Neural progenitor cell (in vitro differentiated cells): ENCODE results near the gene SIPA1. TPM values are rescaled to one million over a fixed set of nuclear protein-coding genes. Genes with fewer than 3 reads are reported as not detected.
A peak's percentile ranks its signal among the peaks of the same experiment; 100 is the strongest.

Source experiments
- DNase-seq: peaks from one replicate; pipeline ENCODE4 v3.0.0-alpha.2; 2016; ENCODE audit warnings: low spot score
- H2AFZ ChIP-seq: fragments of 200-600 bp; sonication (generic); replicated peaks from 2 replicates; pipeline ENCODE4 v1.6.1; 2016; ENCODE audit warnings: antibody characterized with exemption
- H3F3A ChIP-seq: fragments of 200-600 bp; sonication (generic); 2 replicates; pipeline ENCODE4 v1.6.1; 2016; ENCODE audit warnings: antibody characterized with exemption, low read depth
- H3K27ac ChIP-seq: fragments of 200-600 bp; sonication (generic); 2 replicates; pipeline ENCODE4 v1.5.1; 2016; ENCODE audit warnings: mild to moderate bottlenecking
- H3K27me3 ChIP-seq: fragments of 200-600 bp; sonication (generic); 2 replicates; pipeline ENCODE4 v1.6.1; 2016; ENCODE audit warnings: mild to moderate bottlenecking, moderate library complexity
- H3K36me3 ChIP-seq: fragments of 200-600 bp; sonication (generic); 2 replicates; pipeline ENCODE4 v1.5.1; 2016
- H3K4me1 ChIP-seq: fragments of 200-600 bp; sonication (generic); 2 replicates; pipeline ENCODE4 v1.6.1; 2016; ENCODE audit warnings: mixed run types
- H3K4me2 ChIP-seq: fragments of 200-600 bp; sonication (generic); 2 replicates; pipeline ENCODE4 v1.6.1; 2016
- H3K4me3 ChIP-seq: fragments of 200-600 bp; sonication (generic); 2 replicates; pipeline ENCODE4 v1.5.1; 2016
- H3K79me2 ChIP-seq: fragments of 200-600 bp; sonication (generic); 2 replicates; pipeline ENCODE4 v1.6.1; 2016; ENCODE audit warnings: low read depth
- H3K9ac ChIP-seq: fragments of 200-600 bp; sonication (generic); 2 replicates; pipeline ENCODE4 v1.6.1; 2016
- H3K9me3 ChIP-seq: fragments of 200-600 bp; sonication (generic); 2 replicates; pipeline ENCODE4 v1.5.1; 2016; ENCODE audit warnings: low read depth
- H4K20me1 ChIP-seq: fragments of 200-600 bp; sonication (generic); 2 replicates; pipeline ENCODE4 v1.6.1; 2016; ENCODE audit warnings: low read depth
- H3K27ac Mint-ChIP-seq: 3 replicates; pipeline ENCODE4 v1.8.0; 2021; ENCODE audit warnings: mixed read lengths
- H3K27me3 Mint-ChIP-seq: 2 replicates; pipeline ENCODE4 v1.8.0; 2022; ENCODE audit warnings: low read depth, mild to moderate bottlenecking, inconsistent platforms, moderate library complexity, mixed read lengths; ENCODE audit not compliant: insufficient read depth
- H3K36me3 Mint-ChIP-seq: 3 replicates; pipeline ENCODE4 v1.8.0; 2021; ENCODE audit warnings: mixed read lengths
- H3K4me1 Mint-ChIP-seq: 3 replicates; pipeline ENCODE4 v1.8.0; 2021; ENCODE audit warnings: mixed read lengths
- H3K4me3 Mint-ChIP-seq: 3 replicates; pipeline ENCODE4 v1.8.0; 2021; ENCODE audit warnings: mild to moderate bottlenecking, moderate library complexity, mixed read lengths
- H3K9me3 Mint-ChIP-seq: 3 replicates; pipeline ENCODE4 v1.8.0; 2020; ENCODE audit warnings: mixed read lengths
- CTCF ChIP-seq: fragments of 200-600 bp; sonication (generic); IDR thresholded peaks from 2 replicates; pipeline ENCODE4 v1.5.1; 2017; ENCODE audit warnings: antibody characterized with exemption, mild to moderate bottlenecking
- EZH2 ChIP-seq: fragments of 200-600 bp; sonication (generic); IDR thresholded peaks from 2 replicates; pipeline ENCODE4 v1.6.1; 2017; ENCODE audit warnings: antibody characterized with exemption, mild to moderate bottlenecking, moderate library complexity
- EZH2phosphoT487 ChIP-seq: fragments of 200-600 bp; sonication (generic); IDR thresholded peaks from 2 replicates; pipeline ENCODE4 v1.6.1; 2017; ENCODE audit warnings: antibody characterized with exemption
- total RNA-seq: library from RNA; depleted of rRNA; stranded (reverse); fragments of >200 nt; gene quantifications from 2 replicates; pipeline ENCODE4 v1.2.3, GENCODE V29; 2015; ENCODE audit warnings: low replicate concordance

SIPA1 gene
- total RNA-seq, 1 donor from 2014 or later, result 4.7 TPM

- Mint-ChIP-seq H3K27ac (no peak overlapping the region), H3K4me1 (peaks cover 31% of the 10 kb centered on the region), H3K36me3 (peaks cover 39% of the 10 kb centered on the region), H3K9me3 (no peaks in the 10 kb centered on the region), H3K27me3 (peaks cover 3% of the 10 kb centered on the region), H3K4me3 (no peak overlapping the region)
- H3K4me2 ChIP-seq, result no peak overlapping the region
- H2AFZ ChIP-seq, result no peak overlapping the region
- H3K36me3 ChIP-seq, result no peaks in the 10 kb centered on the region
- H3F3A ChIP-seq, result peaks cover 36% of the 10 kb centered on the region
- H4K20me1 ChIP-seq, result peaks cover 13% of the 10 kb centered on the region
- H3K27me3 ChIP-seq, result no peaks in the 10 kb centered on the region
- no peak overlapping the region for H3K27ac ChIP-seq
- no peak overlapping the region for H3K9ac ChIP-seq
- H3K79me2 ChIP-seq, result no peaks in the 10 kb centered on the region
- no peak for TF ChIP-seq EZH2
- H3K4me3 ChIP-seq, result no peak overlapping the region
- no peak for DNase-seq
- peaks cover 11% of the 10 kb centered on the region for H3K4me1 ChIP-seq
- no peaks in the 10 kb centered on the region for H3K9me3 ChIP-seq
Observed at GRCh38 chr11:65654375-65655349, 16.8 kb downstream of the SIPA1 start.

DNA sequence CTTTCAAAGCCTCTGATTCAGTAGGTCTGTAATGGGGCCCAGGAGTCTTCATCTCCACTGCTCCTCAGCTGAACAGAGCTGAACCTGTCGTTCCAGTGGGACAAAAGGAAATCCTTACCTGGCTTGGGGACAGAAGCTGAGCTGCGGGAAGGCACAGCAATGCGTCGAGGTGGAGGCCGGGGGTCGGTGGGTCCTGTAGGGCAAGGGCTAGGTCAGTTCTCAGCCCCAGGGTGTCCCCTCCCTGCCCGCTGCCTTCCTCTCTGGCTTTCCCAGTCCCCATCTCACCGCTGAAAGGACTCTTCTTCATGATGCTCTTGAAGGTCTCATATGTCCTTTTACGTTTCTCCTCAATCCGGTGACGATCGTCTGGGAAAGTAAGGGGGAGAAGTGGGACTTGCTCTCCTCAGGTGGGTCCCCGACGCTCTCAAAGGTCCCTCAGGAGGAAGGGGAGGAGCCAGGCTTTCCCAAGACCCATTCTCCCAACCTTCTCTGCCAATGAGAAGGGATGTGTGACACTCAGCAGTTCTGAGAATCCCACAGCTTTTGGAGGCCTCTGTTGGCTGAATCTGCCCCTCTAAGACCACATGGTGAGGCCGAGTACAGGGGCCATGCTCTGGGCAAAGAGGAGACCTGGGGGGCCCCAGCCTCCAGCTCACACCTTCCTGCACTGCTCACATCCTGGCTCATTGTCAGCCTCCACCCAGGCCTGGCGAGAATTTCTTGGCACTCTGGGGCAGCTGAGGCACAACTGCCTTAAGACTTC, 17.9 kb downstream of the SIPA1 start:
- Histone ChIP-seq H3F3A (peaks cover 36% of the 10 kb centered on the region), H3K4me3 (no peak overlapping the region), H3K79me2 (no peaks in the 10 kb centered on the region), H3K9ac (no peak overlapping the region), H2AFZ (no peak overlapping the region), H3K27ac (no peak overlapping the region), H3K9me3 (no peaks in the 10 kb centered on the region), H3K27me3 (no peaks in the 10 kb centered on the region), H3K4me2 (no peak overlapping the region), H3K36me3 (no peaks in the 10 kb centered on the region), H3K4me1 (peaks cover 11% of the 10 kb centered on the region), H4K20me1 (peaks cover 13% of the 10 kb centered on the region)
- Mint-ChIP-seq H3K4me1 (peaks cover 29% of the 10 kb centered on the region), H3K4me3 (no peak overlapping the region), H3K36me3 (peaks cover 42% of the 10 kb centered on the region), H3K27me3 (peaks cover 3% of the 10 kb centered on the region), H3K9me3 (no peaks in the 10 kb centered on the region), H3K27ac (no peak overlapping the region)
- no peak for TF ChIP-seq EZH2phosphoT487
- TF ChIP-seq CTCF, result no peak
- TF ChIP-seq EZH2, result no peak
- no peak for DNase-seq

DNA sequence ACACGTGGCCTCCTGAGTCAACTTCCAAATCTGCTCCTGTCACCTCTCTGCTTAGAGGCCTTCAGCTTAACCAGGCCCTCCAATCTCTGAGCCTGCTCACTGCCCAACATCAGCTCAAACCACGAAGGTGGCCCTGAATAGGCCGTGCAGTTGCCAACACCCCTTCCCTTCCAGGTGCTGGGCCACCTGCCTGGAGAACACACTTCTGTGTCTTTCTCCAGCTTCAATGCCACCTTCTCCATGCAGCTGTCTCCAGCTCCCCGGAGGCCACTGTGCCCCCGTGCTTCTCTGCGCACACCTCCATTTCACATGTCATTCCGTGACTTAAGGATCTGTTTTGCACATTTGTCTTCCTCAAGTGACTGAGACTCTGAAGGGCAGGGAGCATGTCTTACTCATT, 19.5 kb downstream of the SIPA1 start:
- peaks cover 19% of the 10 kb centered on the region for H3K4me1 Mint-ChIP-seq
- TF ChIP-seq EZH2phosphoT487 (no peak), EZH2 (no peak)
- Histone ChIP-seq H4K20me1 (peaks cover 6% of the 10 kb centered on the region), H2AFZ (no peak overlapping the region), H3K9ac (no peak overlapping the region), H3K27ac (no peak overlapping the region), H3F3A (peaks cover 24% of the 10 kb centered on the region), H3K4me3 (no peak overlapping the region), H3K9me3 (no peaks in the 10 kb centered on the region), H3K27me3 (no peaks in the 10 kb centered on the region), H3K4me1 (peaks cover 11% of the 10 kb centered on the region), H3K79me2 (peaks cover 15% of the 10 kb centered on the region), H3K36me3 (no peaks in the 10 kb centered on the region), H3K4me2 (no peak overlapping the region)
- no peak for DNase-seq
- H3K27ac Mint-ChIP-seq, result no peak overlapping the region
- no peaks in the 10 kb centered on the region for H3K9me3 Mint-ChIP-seq
- peaks cover 3% of the 10 kb centered on the region for H3K27me3 Mint-ChIP-seq
- H3K36me3 Mint-ChIP-seq, result peaks cover 42% of the 10 kb centered on the region
- H3K4me3 Mint-ChIP-seq, result peak overlapping the region; percentile 57

- Histone ChIP-seq H3K27me3 (no peaks in the 10 kb centered on the region), H3K79me2 (peaks cover 17% of the 10 kb centered on the region), H3K9ac (no peak overlapping the region), H3K27ac (no peak overlapping the region), H3K9me3 (no peaks in the 10 kb centered on the region), H2AFZ (no peak overlapping the region), H3F3A (peaks cover 19% of the 10 kb centered on the region), H3K36me3 (no peaks in the 10 kb centered on the region), H4K20me1 (peaks cover 6% of the 10 kb centered on the region), H3K4me1 (peaks cover 6% of the 10 kb centered on the region), H3K4me2 (no peak overlapping the region), H3K4me3 (no peak overlapping the region)
- no peak for TF ChIP-seq EZH2phosphoT487
- Mint-ChIP-seq H3K27ac (no peak overlapping the region), H3K4me1 (peaks cover 11% of the 10 kb centered on the region), H3K9me3 (no peaks in the 10 kb centered on the region), H3K36me3 (peaks cover 39% of the 10 kb centered on the region), H3K27me3 (peaks cover 3% of the 10 kb centered on the region), H3K4me3 (no peak overlapping the region)
- no peak for DNase-seq
Observed at GRCh38 chr11:65658174-65659021, 20.5 kb downstream of the SIPA1 start.
